ENCODE results near the gene MRPL36. TPM values are rescaled to one million over a fixed set of nuclear protein-coding genes. Genes with fewer than 3 reads are reported as not detected.

MRPL36 gene
- total RNA-seq, 4 donors from 2014 or later: 13.7 to 62.5 (median 41.2) TPM

- Histone ChIP-seq H3K36me3 (no peaks in the 10 kb centered on the region), H3K9me3 (no peaks in the 10 kb centered on the region), H3K27me3 (peaks cover 12% of the 10 kb centered on the region), H3K4me1 (no peaks in the 10 kb centered on the region), H3K27ac (no peak overlapping the region), H3K4me3 (no peak overlapping the region)
- 63% methylated on average over 19 of the region's 28 CpGs for WGBS
- peak; percentile 56 to 68 for DNase-seq (ENCODE audit: low spot score in 2 of 2)
- TF ChIP-seq POLR2A (IDR thresholded peaks at IDR 0.05) (no peak), POLR2AphosphoS5 (IDR thresholded peaks at IDR 0.05) (no peak), EP300 (IDR thresholded peaks at IDR 0.05) (no peak), CTCF (IDR thresholded peaks at IDR 0.05) (no peak)
Measured at GRCh38 chr5:1760656-1761452, 38.8 kb downstream of the MRPL36 start.

GRCh38 chr5:1760231-1760630 is 39.4 kb downstream of the MRPL36 start:
- TF ChIP-seq POLR2A (IDR thresholded peaks at IDR 0.05) (no peak), CTCF (IDR thresholded peaks at IDR 0.05) (no peak), POLR2AphosphoS5 (IDR thresholded peaks at IDR 0.05) (no peak), EP300 (IDR thresholded peaks at IDR 0.05) (no peak)
- Histone ChIP-seq H3K27ac (no peak overlapping the region), H3K4me3 (no peak overlapping the region), H3K36me3 (no peaks in the 10 kb centered on the region), H3K4me1 (no peaks in the 10 kb centered on the region), H3K27me3 (peaks cover 12% of the 10 kb centered on the region), H3K9me3 (no peaks in the 10 kb centered on the region)
- DNase-seq (ENCODE audit: low spot score in 2 of 2): peak in 1 of 2 donors; percentile 16
- WGBS: 69% methylated on average over 4 of the region's 4 CpGs

DNA sequence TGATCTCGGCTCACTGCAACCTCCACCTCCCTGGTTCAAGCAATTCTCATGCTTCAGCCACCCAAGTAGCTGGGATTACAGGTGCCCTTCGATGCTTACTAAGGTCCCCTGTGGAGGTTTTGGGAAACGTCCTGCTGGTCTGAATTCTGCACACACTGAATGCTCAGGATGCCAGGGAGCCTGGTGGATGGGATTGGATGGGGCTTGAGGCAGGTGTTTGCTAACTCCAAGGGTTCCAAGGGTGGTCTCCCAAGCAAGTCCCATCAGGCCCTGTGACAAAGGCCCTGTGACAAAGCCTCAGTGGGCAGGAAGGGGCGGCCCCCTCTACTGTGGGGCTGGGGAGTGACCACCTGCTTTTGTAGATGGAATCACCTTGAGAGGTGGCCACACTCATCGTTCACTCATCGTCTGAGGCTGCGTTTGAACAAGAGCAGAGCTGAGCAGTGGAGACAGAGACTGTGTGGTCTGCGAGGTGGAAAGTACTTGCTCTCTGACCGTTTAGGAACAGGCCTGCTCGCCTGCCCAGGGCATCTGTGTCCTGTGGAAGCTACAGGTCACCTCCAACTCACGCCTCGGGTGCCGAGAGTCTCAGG is 40.2 kb downstream of the MRPL36 start:
- Histone ChIP-seq H3K4me3 (no peak overlapping the region), H3K36me3 (no peaks in the 10 kb centered on the region), H3K4me1 (no peaks in the 10 kb centered on the region), H3K9me3 (no peaks in the 10 kb centered on the region), H3K27ac (no peak overlapping the region), H3K27me3 (peaks cover 10% of the 10 kb centered on the region)
- DNase-seq (ENCODE audit: low spot score in 2 of 2): peak; percentile 29 to 72
- TF ChIP-seq EP300 (IDR thresholded peaks at IDR 0.05) (no peak), POLR2A (IDR thresholded peaks at IDR 0.05) (no peak), POLR2AphosphoS5 (IDR thresholded peaks at IDR 0.05) (no peak), CTCF (IDR thresholded peaks at IDR 0.05) (no peak)
- WGBS: 83% methylated on average over 12 of the region's 13 CpGs

DNA sequence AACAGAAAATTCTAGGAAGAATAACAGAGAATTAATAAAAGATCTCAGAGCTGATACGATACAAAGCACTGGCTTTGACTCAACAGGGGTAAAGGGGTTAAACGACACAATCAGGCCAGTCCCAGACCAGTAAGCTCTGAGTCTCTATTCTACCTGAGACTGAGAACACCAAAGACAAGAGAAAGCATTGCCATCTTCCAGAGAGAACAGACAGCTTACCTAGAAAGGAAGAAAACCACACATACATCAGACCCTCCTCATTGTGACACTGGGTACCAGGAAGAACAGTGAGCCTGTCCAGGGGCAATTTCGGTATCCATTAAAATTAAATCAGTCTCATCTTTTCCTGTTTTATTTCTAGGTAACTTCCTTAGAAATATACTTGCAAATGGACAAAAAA is 41.1 kb downstream of the MRPL36 start:
- no peak for DNase-seq (ENCODE audit: low spot score in 2 of 2)
- 80% methylated on average over 3 of the region's 3 CpGs for WGBS
- Histone ChIP-seq H3K36me3 (no peaks in the 10 kb centered on the region), H3K4me3 (no peak overlapping the region), H3K9me3 (no peaks in the 10 kb centered on the region), H3K27me3 (peaks cover 7% of the 10 kb centered on the region), H3K27ac (no peak overlapping the region), H3K4me1 (no peaks in the 10 kb centered on the region)
- no peak for TF ChIP-seq POLR2AphosphoS5 (IDR thresholded peaks at IDR 0.05)
- TF ChIP-seq EP300 (IDR thresholded peaks at IDR 0.05): no peak
- TF ChIP-seq CTCF (IDR thresholded peaks at IDR 0.05): no peak
- no peak for TF ChIP-seq POLR2A (IDR thresholded peaks at IDR 0.05)

DNA sequence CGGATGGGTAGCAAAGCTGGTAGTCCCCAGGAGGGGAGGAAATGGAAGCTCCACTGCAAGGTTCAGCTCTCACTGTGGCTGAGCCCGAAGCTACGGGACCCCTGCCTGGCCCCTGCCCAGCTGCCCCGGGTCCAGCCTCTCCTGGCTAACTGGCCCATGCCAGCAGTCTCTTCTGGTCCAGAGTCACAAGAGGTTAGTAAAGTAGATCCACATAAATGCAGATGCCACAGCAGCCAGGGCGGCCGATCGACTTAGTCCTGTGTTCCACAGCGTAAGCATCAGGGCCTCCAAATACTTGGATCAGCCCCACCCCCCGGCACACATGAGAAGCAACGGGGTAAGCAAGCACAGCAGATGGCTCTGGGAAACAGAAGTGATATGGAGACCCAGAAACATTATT is 42.1 kb downstream of the MRPL36 start:
- Histone ChIP-seq H3K27me3 (peaks cover 12% of the 10 kb centered on the region), H3K4me3 (no peak overlapping the region), H3K27ac (no peak overlapping the region), H3K9me3 (no peaks in the 10 kb centered on the region), H3K4me1 (no peaks in the 10 kb centered on the region), H3K36me3 (no peaks in the 10 kb centered on the region)
- no peak for TF ChIP-seq EP300 (IDR thresholded peaks at IDR 0.05)
- no peak for TF ChIP-seq POLR2A (IDR thresholded peaks at IDR 0.05)
- TF ChIP-seq POLR2AphosphoS5 (IDR thresholded peaks at IDR 0.05): no peak
- no peak for TF ChIP-seq CTCF (IDR thresholded peaks at IDR 0.05)
- WGBS: 76% methylated on average over 4 of the region's 10 CpGs
- DNase-seq (ENCODE audit: low spot score in 2 of 2): peak; percentile 25 to 67
